Panc1 (cell line): Measurements from ENCODE around the gene ITPR2. TPM values are rescaled to one million over a fixed set of nuclear protein-coding genes. Genes with fewer than 3 reads are reported as not detected.
"Not testable (repeated sequence)": the region's sequence is repeated elsewhere in the genome, so short reads cannot be mapped to it uniquely, and the experiment has no call there.

Experiments
- ATAC-seq: fragments of 200-7000 bp; cut with Tn5 transposase; 2 replicates; pipeline ENCODE4 v1.9.1; 2020; ENCODE audit warnings: mild to moderate bottlenecking, moderate library complexity
- BruUV-seq: library from RNA; stranded (reverse); fragments of 400-500 nt; replicated peaks from 2 replicates; lab custom pipeline; 2021; lab: Mats Ljungman, UMichigan
- CTCF ChIA-PET: fragments of 300-600 bp; sonication (Branson Sonifier 250); formaldehyde crosslinking; loops from one replicate; lab custom pipeline; 2022; ENCODE audit warnings: antibody characterized with exemption; lab: Charles Lee
- POLR2A ChIA-PET: fragments of 300-600 bp; sonication (Branson Sonifier 250); formaldehyde crosslinking; loops from one replicate; lab custom pipeline; 2022; ENCODE audit warnings: antibody characterized with exemption; lab: Charles Lee
- DNase-seq: peaks from one replicate; pipeline ENCODE4 v3.0.0-alpha.2; 2010; ENCODE audit warnings: low read depth, low spot score
- H3K27ac ChIP-seq: 2 replicates; pipeline ENCODE4 v1.5.1; 2011; ENCODE audit warnings: mild to moderate bottlenecking, low read length, inconsistent platforms
- H3K27me3 ChIP-seq: fragments of 200-500 bp; sonication (Bioruptor generic); 2 replicates; pipeline ENCODE4 v1.6.0; 2014; ENCODE audit warnings: low read length, inconsistent platforms; ENCODE audit not compliant: control insufficient read depth, insufficient read depth
- H3K36me3 ChIP-seq: fragments of 200-500 bp; sonication (Bioruptor generic); 2 replicates; pipeline ENCODE4 v1.5.1; 2014; ENCODE audit warnings: inconsistent platforms, mild to moderate bottlenecking, low read length, moderate library complexity; ENCODE audit not compliant: control insufficient read depth, insufficient read depth
- H3K4me1 ChIP-seq: 2 replicates; pipeline ENCODE4 v1.5.1; 2011; ENCODE audit warnings: inconsistent platforms, mild to moderate bottlenecking, low read length, moderate library complexity; ENCODE audit not compliant: control insufficient read depth, insufficient read depth
- H3K4me3 ChIP-seq, 2 experiments: 2 replicates each; pipeline ENCODE4 v1.5.1; 2011 to 2012; ENCODE audit warnings: low read depth in 2 of 2, low read length in 2 of 2, mild to moderate bottlenecking in 2 of 2, inconsistent platforms in 1 of 2, moderate library complexity in 1 of 2
- H3K9me3 ChIP-seq: fragments of 200-500 bp; sonication (Bioruptor generic); 2 replicates; pipeline ENCODE4 v1.5.1; 2014; ENCODE audit warnings: low read depth, mild to moderate bottlenecking, inconsistent platforms, low read length, moderate library complexity; ENCODE audit not compliant: control insufficient read depth, insufficient read depth
- POLR2AphosphoS5 ChIP-seq: IDR thresholded peaks from 2 replicates; pipeline ENCODE4 v1.6.1; 2012; ENCODE audit warnings: mild to moderate bottlenecking, low read depth, low read length, moderate library complexity
- REST ChIP-seq, 2 experiments: IDR thresholded peaks; 2 replicates each; pipeline ENCODE4 v1.6.1; 2011 to 2012; ENCODE audit warnings: low read depth in 2 of 2, control low read depth in 1 of 2, low read length in 1 of 2, mild to moderate bottlenecking in 1 of 2, moderate library complexity in 1 of 2; ENCODE audit not compliant: insufficient read depth in 1 of 2
- SIN3A ChIP-seq: IDR thresholded peaks from 2 replicates; pipeline ENCODE4 v1.6.1; 2012; ENCODE audit warnings: low read depth, mild to moderate bottlenecking, low read length, moderate library complexity, borderline replicate concordance; ENCODE audit not compliant: insufficient read depth
- TCF7L2 ChIP-seq: IDR thresholded peaks from 2 replicates; pipeline ENCODE4 v1.6.1; 2011; ENCODE audit warnings: mild to moderate bottlenecking, low read depth, low read length, inconsistent platforms
- in situ Hi-C: cut with HindIII; loops from 2 replicates; pipeline ENCODE4 v1.10.0; 2016; ENCODE audit warnings: low sequenced_read_pairs, low pct_unique_long_range_greater_than_20kb
- intact Hi-C: fragments of 100-400 bp; cut with micrococcal nuclease; formaldehyde crosslinking; loops from one replicate; pipeline ENCODE4 v1.10.0; 2022; ENCODE audit not compliant: unreplicated experiment
- total RNA-seq: library from RNA; stranded (reverse); gene quantifications from one replicate; pipeline ENCODE4 v1.2.1, GENCODE V29; 2021; ENCODE audit not compliant: unreplicated experiment
- TF ChIP-seq, protein P1 (sequence below): fragments of 450-650 bp; IDR thresholded peaks from 2 replicates; pipeline ENCODE4 v1.5.1; 2017; ENCODE audit warnings: mild to moderate bottlenecking

The ITPR2 gene
- total RNA-seq, 1 experiment from 2014 or later, result 41.8 TPM

DNA sequence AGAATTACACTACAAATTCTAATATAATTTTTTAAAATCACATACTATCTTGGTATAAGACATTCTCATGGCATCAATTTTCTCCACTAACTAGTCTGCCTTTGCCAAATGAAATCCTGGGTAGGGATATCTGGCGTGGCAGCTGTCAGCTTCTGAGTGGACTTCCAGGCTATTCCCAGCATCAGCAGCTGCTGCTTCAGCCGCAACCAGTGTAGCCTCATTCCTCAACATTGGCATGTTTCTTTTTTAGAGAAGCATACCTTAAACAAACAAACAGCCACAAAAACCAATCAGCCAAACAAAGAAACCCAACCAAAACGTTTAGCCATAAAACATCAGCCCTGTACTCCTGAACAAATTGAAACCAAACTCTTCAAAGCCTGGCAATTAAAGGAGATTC, 401.8 kb downstream of the ITPR2 start:
- Histone ChIP-seq H3K9me3 (no peaks in the 10 kb centered on the region), H3K27me3 (no peaks in the 10 kb centered on the region), H3K36me3 (no peaks in the 10 kb centered on the region), H3K27ac (peak overlapping the region; percentile 1; the same call in 1 of the 2 replicates), H3K4me3 (no peak overlapping the region), H3K4me1 (peaks cover 9% of the 10 kb centered on the region; the same call in 1 of the 2 replicates)
- BruUV-seq, result no TSS peak
- DNase-seq, result no peak
- intact Hi-C loops, result loop anchor here (10.0 kb wide), 1 partner anchor 316 kb away; no protein-coding TSS in a partner anchor
- ChIA-PET POLR2A (interaction anchor here (0.7 kb wide), 1 partner anchor 155 kb away, joined by 4 read pairs; no protein-coding TSS in a partner anchor), CTCF (no interaction called here)
- ATAC-seq, result no peak
- in situ Hi-C loops, result no loop called here
- TF ChIP-seq, protein P1, sequence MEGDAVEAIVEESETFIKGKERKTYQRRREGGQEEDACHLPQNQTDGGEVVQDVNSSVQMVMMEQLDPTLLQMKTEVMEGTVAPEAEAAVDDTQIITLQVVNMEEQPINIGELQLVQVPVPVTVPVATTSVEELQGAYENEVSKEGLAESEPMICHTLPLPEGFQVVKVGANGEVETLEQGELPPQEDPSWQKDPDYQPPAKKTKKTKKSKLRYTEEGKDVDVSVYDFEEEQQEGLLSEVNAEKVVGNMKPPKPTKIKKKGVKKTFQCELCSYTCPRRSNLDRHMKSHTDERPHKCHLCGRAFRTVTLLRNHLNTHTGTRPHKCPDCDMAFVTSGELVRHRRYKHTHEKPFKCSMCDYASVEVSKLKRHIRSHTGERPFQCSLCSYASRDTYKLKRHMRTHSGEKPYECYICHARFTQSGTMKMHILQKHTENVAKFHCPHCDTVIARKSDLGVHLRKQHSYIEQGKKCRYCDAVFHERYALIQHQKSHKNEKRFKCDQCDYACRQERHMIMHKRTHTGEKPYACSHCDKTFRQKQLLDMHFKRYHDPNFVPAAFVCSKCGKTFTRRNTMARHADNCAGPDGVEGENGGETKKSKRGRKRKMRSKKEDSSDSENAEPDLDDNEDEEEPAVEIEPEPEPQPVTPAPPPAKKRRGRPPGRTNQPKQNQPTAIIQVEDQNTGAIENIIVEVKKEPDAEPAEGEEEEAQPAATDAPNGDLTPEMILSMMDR, result no peak
- no peak for TF ChIP-seq REST (IDR thresholded peaks at IDR 0.05; ENCODE audit: insufficient read depth in 1 of 2, low read depth in 2 of 2, low read length in 1 of 2)
- TF ChIP-seq TCF7L2, result no peak
- TF ChIP-seq SIN3A, result no peak
- no peak for TF ChIP-seq POLR2AphosphoS5

GRCh38 chr12:26430596-26430995, 402.4 kb downstream of the ITPR2 start:
- H3K27ac ChIP-seq, DNase-seq, H3K36me3 ChIP-seq, H3K27me3 ChIP-seq, CTCF ChIA-PET, in situ Hi-C loops, H3K4me3 ChIP-seq, ATAC-seq, H3K4me1 ChIP-seq, H3K9me3 ChIP-seq, BruUV-seq, POLR2A ChIA-PET: not testable (repeated sequence)
- intact Hi-C loops, result loop anchor here (10.0 kb wide), 1 partner anchor 316 kb away; no protein-coding TSS in a partner anchor

DNA sequence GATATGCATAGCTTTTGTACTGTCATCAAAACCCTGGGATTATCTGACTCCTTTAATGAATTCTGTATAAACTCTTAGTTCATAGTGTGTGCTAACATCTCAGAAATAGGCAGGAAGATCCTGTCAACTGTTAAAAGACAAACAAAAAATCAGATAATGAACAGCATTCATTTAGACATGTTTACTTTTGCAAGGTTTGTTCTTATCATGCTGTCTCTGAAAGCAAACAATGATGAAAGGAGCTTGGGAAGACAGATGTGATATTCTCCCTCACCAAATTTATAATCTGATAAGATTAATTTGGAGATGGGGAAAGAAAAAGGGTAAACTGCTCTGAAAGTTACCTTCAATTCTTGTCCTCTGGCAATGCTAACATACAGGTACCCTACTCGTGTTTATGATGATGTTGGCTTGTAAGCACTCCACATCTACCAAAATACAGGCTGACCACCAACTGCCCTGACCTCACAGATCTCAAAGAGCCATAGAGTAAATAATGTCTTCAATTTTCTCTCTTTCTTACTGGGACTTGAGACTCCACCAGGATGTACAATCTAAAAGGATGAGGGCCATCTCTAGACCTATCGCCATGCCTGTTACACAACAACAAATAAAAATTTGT, 403.8 kb downstream of the ITPR2 start:
- ChIA-PET POLR2A (no interaction called here), CTCF (no interaction called here)
- intact Hi-C loops (no loop called here), in situ Hi-C loops (no loop called here)
- no peak overlapping the region for H3K27ac ChIP-seq
- H3K27me3 ChIP-seq, result no peaks in the 10 kb centered on the region
- H3K4me3 ChIP-seq, result no peak overlapping the region
- peaks cover 9% of the 10 kb centered on the region; the same call in 1 of the 2 replicates for H3K4me1 ChIP-seq
- no TSS peak for BruUV-seq
- ATAC-seq (no peak), DNase-seq (no peak)
- H3K9me3 ChIP-seq, result no peaks in the 10 kb centered on the region
- H3K36me3 ChIP-seq, result no peaks in the 10 kb centered on the region
- TF ChIP-seq REST (IDR thresholded peaks at IDR 0.05; ENCODE audit: insufficient read depth in 1 of 2, low read depth in 2 of 2, low read length in 1 of 2), result no peak
- TF ChIP-seq, protein P1, result no peak
- no peak for TF ChIP-seq TCF7L2
- no peak for TF ChIP-seq POLR2AphosphoS5
